Neuronal stem cell (in vitro differentiated cells): ENCODE measurements around the gene JUN.

ENCODE experiments used
- DNase-seq: peaks from one replicate; pipeline ENCODE4 v3.0.0-alpha.2; 2013; ENCODE audit warnings: low spot score
- H2AFZ ChIP-seq: one replicate; pipeline ENCODE4 v1.6.1; 2013; ENCODE audit warnings: mild to moderate bottlenecking, low read length, inconsistent platforms
- H2AK5ac ChIP-seq: 2 replicates; pipeline ENCODE4 v1.6.1; 2013; ENCODE audit warnings: low read depth, mild to moderate bottlenecking, inconsistent platforms, low read length, moderate library complexity, mixed read lengths
- H2BK120ac ChIP-seq: 2 replicates; pipeline ENCODE4 v1.6.1; 2013; ENCODE audit warnings: low read depth, mild to moderate bottlenecking, inconsistent platforms, low read length, moderate library complexity, mixed read lengths
- H2BK12ac ChIP-seq: one replicate; pipeline ENCODE4 v1.6.1; 2013; ENCODE audit warnings: low read length, inconsistent platforms
- H2BK15ac ChIP-seq: 2 replicates; pipeline ENCODE4 v1.6.1; 2013; ENCODE audit warnings: mild to moderate bottlenecking, low read length, inconsistent platforms, mixed read lengths
- H2BK5ac ChIP-seq: one replicate; pipeline ENCODE4 v1.6.1; 2013; ENCODE audit warnings: inconsistent platforms, mild to moderate bottlenecking, low read length, moderate library complexity
- H3K14ac ChIP-seq: one replicate; pipeline ENCODE4 v1.6.1; 2013; ENCODE audit warnings: low read length, inconsistent platforms
- H3K18ac ChIP-seq: 2 replicates; pipeline ENCODE4 v1.6.1; 2013; ENCODE audit warnings: low read length, inconsistent platforms
- H3K23ac ChIP-seq: 2 replicates; pipeline ENCODE4 v1.6.1; 2013; ENCODE audit warnings: low read depth, mild to moderate bottlenecking, mixed read lengths, low read length, inconsistent platforms; ENCODE audit not compliant: poor library complexity
- H3K27ac ChIP-seq: replicated peaks from 3 replicates; pipeline ENCODE4 v1.5.1; 2013; ENCODE audit warnings: low read length, inconsistent platforms
- H3K27me3 ChIP-seq, 3 experiments: 2 replicates each; pipeline ENCODE4 v1.6.1; 2013; ENCODE audit warnings: low read length in 3 of 3, mild to moderate bottlenecking in 2 of 3, inconsistent platforms in 1 of 3, low read depth in 1 of 3, mixed read lengths in 1 of 3, moderate library complexity in 1 of 3; ENCODE audit not compliant: control insufficient read depth in 3 of 3, insufficient read depth in 3 of 3
- H3K36me3 ChIP-seq, 2 donors: replicated peaks in 1 of 2; 2 replicates each; pipeline ENCODE4 v1.6.1; 2013; ENCODE audit warnings: low read length in 2 of 2; ENCODE audit not compliant: control insufficient read depth in 2 of 2, insufficient read depth in 2 of 2
- H3K4ac ChIP-seq: 2 replicates; pipeline ENCODE4 v1.6.1; 2013; ENCODE audit warnings: inconsistent platforms, mild to moderate bottlenecking, low read length, moderate library complexity
- H3K4me1 ChIP-seq, 2 donors: 1 replicate in 1 of 2; 2 replicates in 1 of 2; pipeline ENCODE4 v1.6.1; 2013; ENCODE audit warnings: low read length in 2 of 2, low read depth in 1 of 2; ENCODE audit not compliant: control insufficient read depth in 2 of 2, insufficient read depth in 1 of 2
- H3K4me2 ChIP-seq: one replicate; pipeline ENCODE4 v1.6.1; 2013; ENCODE audit warnings: mild to moderate bottlenecking, low read length, inconsistent platforms; ENCODE audit not compliant: insufficient read depth, poor library complexity, severe bottlenecking
- H3K4me3 ChIP-seq, 2 donors: 2 replicates each; pipeline ENCODE4 v1.5.1; 2013; ENCODE audit warnings: low read length in 2 of 2, mild to moderate bottlenecking in 2 of 2, inconsistent platforms in 1 of 2, moderate library complexity in 1 of 2
- H3K79me1 ChIP-seq: one replicate; pipeline ENCODE4 v1.6.1; 2013; ENCODE audit warnings: low read depth, mild to moderate bottlenecking, inconsistent platforms, low read length, moderate library complexity
- H3K9ac ChIP-seq: one replicate; pipeline ENCODE4 v1.6.1; 2013; ENCODE audit warnings: mild to moderate bottlenecking, low read depth, low read length, inconsistent platforms; ENCODE audit not compliant: poor library complexity
- H3K9me3 ChIP-seq, 2 donors: replicated peaks in 1 of 2; 2 replicates each; pipeline versions ENCODE3 to v1.6.1; 2013; ENCODE audit warnings: low read length in 2 of 2, mild to moderate bottlenecking in 2 of 2, inconsistent platforms in 1 of 2, low read depth in 1 of 2, mixed read lengths in 1 of 2, moderate library complexity in 1 of 2; ENCODE audit not compliant: control insufficient read depth in 2 of 2, insufficient read depth in 1 of 2
- H4K8ac ChIP-seq: one replicate; pipeline ENCODE4 v1.6.1; 2013; ENCODE audit warnings: low read depth, mild to moderate bottlenecking, inconsistent platforms, low read length, moderate library complexity
- H4K91ac ChIP-seq: one replicate; pipeline ENCODE4 v1.6.1; 2013; ENCODE audit warnings: low read length, low read depth, mild to moderate bottlenecking, inconsistent platforms; ENCODE audit not compliant: poor library complexity
- WGBS, 2 donors: extraction: QIAGEN DNeasy Blood & Tissue Kit; methylation state at CpG; one replicate each; pipeline ENCODE4 v1.1.7; 2013; ENCODE audit warnings: missing lambda C conversion rate in 2 of 2, mixed read lengths in 1 of 2; ENCODE audit not compliant: insufficient read length in 2 of 2, insufficient replicate concordance in 1 of 2; ENCODE audit errors: extremely low coverage in 2 of 2; 5-methylcytosine and 5-hydroxymethylcytosine counted together

JUN gene

GRCh38 chr1:58791106-58791505, 7.3 kb upstream of the JUN start:
- no CpG with 5 or more reads among the region's 1 CpG for WGBS, 2 donors
- H2AFZ ChIP-seq = no peak overlapping the region
- H2BK12ac ChIP-seq = no peak overlapping the region
- H4K91ac ChIP-seq = no peak overlapping the region
- H3K18ac ChIP-seq = no peak overlapping the region
- no peak overlapping the region for H4K8ac ChIP-seq
- H3K4me3 ChIP-seq = no peak overlapping the region
- H3K79me1 ChIP-seq = no peaks in the 10 kb centered on the region
- peaks cover 0 to 35% (median 0%) of the 10 kb centered on the region in 3 experiments for H3K27me3 ChIP-seq
- H2BK5ac ChIP-seq = no peak overlapping the region
- no peak overlapping the region for H3K9ac ChIP-seq
- H3K23ac ChIP-seq = no peak overlapping the region
- DNase-seq = no peak
- H3K14ac ChIP-seq = no peak overlapping the region
- peaks cover 0 to 3% of the 10 kb centered on the region in 2 donors for H3K4me1 ChIP-seq
- H3K4ac ChIP-seq = no peak overlapping the region
- H3K27ac ChIP-seq = no peak overlapping the region
- H2BK120ac ChIP-seq = no peak overlapping the region
- H3K36me3 ChIP-seq = no peaks in the 10 kb centered on the region
- H2BK15ac ChIP-seq = no peak overlapping the region
- H3K4me2 ChIP-seq = no peak overlapping the region
- no peak overlapping the region for H2AK5ac ChIP-seq
- H3K9me3 ChIP-seq = peaks cover 0 to 6% of the 10 kb centered on the region in 2 donors

GRCh38 chr1:58789996-58790660, 6.3 kb upstream of the JUN start:
- H3K4ac ChIP-seq = no peak overlapping the region
- H3K23ac ChIP-seq = no peak overlapping the region
- H4K8ac ChIP-seq = no peak overlapping the region

GRCh38 chr1:58789322-58789856, 5.5 kb upstream of the JUN start:
- Histone ChIP-seq H2BK5ac (no peak overlapping the region), H3K27ac (no peak overlapping the region), H3K4me3 (no peak overlapping the region), H3K4ac (no peak overlapping the region), H3K4me2 (no peak overlapping the region), H3K79me1 (no peaks in the 10 kb centered on the region), H3K4me1 (peaks cover 3% of the 10 kb centered on the region in 2 donors), H4K8ac (no peak overlapping the region), H3K27me3 (peaks cover 0 to 44% (median 15%) of the 10 kb centered on the region in 3 experiments), H3K9me3 (peaks cover 0 to 6% of the 10 kb centered on the region in 2 donors), H3K18ac (no peak overlapping the region), H2AK5ac (no peak overlapping the region), H3K23ac (no peak overlapping the region), H2BK12ac (no peak overlapping the region), H2AFZ (no peak overlapping the region), H4K91ac (no peak overlapping the region), H3K36me3 (no peaks in the 10 kb centered on the region), H3K9ac (no peak overlapping the region), H3K14ac (no peak overlapping the region), H2BK120ac (no peak overlapping the region), H2BK15ac (no peak overlapping the region)
- WGBS, 2 donors = no CpG with 5 or more reads among the region's 6 CpGs
- no peak for DNase-seq

More at GRCh38 chr1:58789996-58790660, 6.3 kb upstream of the JUN start:
- Histone ChIP-seq H3K79me1 (no peaks in the 10 kb centered on the region), H2BK12ac (no peak overlapping the region), H3K9ac (no peak overlapping the region), H3K36me3 (no peaks in the 10 kb centered on the region), H4K91ac (no peak overlapping the region), H3K14ac (no peak overlapping the region), H2BK5ac (no peak overlapping the region), H3K27me3 (peaks cover 0 to 45% (median 8%) of the 10 kb centered on the region in 3 experiments), H2AK5ac (no peak overlapping the region), H2BK120ac (no peak overlapping the region), H3K4me1 (peaks cover 3% of the 10 kb centered on the region in 2 donors), H3K27ac (no peak overlapping the region), H2BK15ac (no peak overlapping the region), H3K4me2 (no peak overlapping the region), H3K9me3 (peaks cover 0 to 6% of the 10 kb centered on the region in 2 donors), H3K18ac (no peak overlapping the region), H2AFZ (no peak overlapping the region), H3K4me3 (no peak overlapping the region)
- WGBS, 2 donors = no CpG with 5 or more reads among the region's 1 CpG
- no peak for DNase-seq

- Histone ChIP-seq H2BK12ac (no peak overlapping the region), H3K4me2 (no peak overlapping the region), H4K8ac (no peak overlapping the region), H3K9me3 (peaks cover 0 to 6% of the 10 kb centered on the region in 2 donors), H3K4ac (no peak overlapping the region), H3K4me3 (no peak overlapping the region), H2BK120ac (no peak overlapping the region), H3K9ac (no peak overlapping the region), H3K27ac (no peak overlapping the region), H3K79me1 (no peaks in the 10 kb centered on the region), H4K91ac (no peak overlapping the region), H3K27me3 (peaks cover 0 to 37% (median 17%) of the 10 kb centered on the region in 3 experiments), H3K36me3 (no peaks in the 10 kb centered on the region), H3K23ac (no peak overlapping the region), H3K14ac (no peak overlapping the region), H2BK15ac (no peak overlapping the region), H2AFZ (no peak overlapping the region), H3K4me1 (peaks cover 3% of the 10 kb centered on the region in 2 donors), H2BK5ac (no peak overlapping the region), H3K18ac (no peak overlapping the region), H2AK5ac (no peak overlapping the region)
- WGBS, 2 donors = no CpG with 5 or more reads among the region's 3 CpGs
- DNase-seq = no peak
These were observed 4.4 kb upstream of the JUN start for GRCh38 chr1:58788259-58788658.
